H54 (cell line): ENCODE measurements around the gene GADD45A.

Experiments used
- DNase-seq: peaks from one replicate; pipeline ENCODE4 v3.0.0; 2011; ENCODE audit warnings: low spot score, mixed read lengths; ENCODE audit not compliant: insufficient read length
- FAIRE-seq: peaks from 3 replicates; lab custom pipeline; 2011; peaks lifted over from hg19 to GRCh38; lab: Jason Lieb, UNC
- POLR2A ChIP-seq: IDR thresholded peaks from 2 replicates; pipeline ENCODE4 v1.6.1; 2011; ENCODE audit warnings: low read depth, mild to moderate bottlenecking, low read length

Gene GADD45A

GRCh38 chr1:67676946-67677345 lies 8.1 kb upstream of the GADD45A start:
- TF ChIP-seq POLR2A = no peak
- FAIRE-seq = no peak

GRCh38 chr1:67677408-67677807 lies 7.6 kb upstream of the GADD45A start:
- no peak for TF ChIP-seq POLR2A

More at GRCh38 chr1:67676946-67677345, 8.1 kb upstream of the GADD45A start:
- no peak for DNase-seq

DNA sequence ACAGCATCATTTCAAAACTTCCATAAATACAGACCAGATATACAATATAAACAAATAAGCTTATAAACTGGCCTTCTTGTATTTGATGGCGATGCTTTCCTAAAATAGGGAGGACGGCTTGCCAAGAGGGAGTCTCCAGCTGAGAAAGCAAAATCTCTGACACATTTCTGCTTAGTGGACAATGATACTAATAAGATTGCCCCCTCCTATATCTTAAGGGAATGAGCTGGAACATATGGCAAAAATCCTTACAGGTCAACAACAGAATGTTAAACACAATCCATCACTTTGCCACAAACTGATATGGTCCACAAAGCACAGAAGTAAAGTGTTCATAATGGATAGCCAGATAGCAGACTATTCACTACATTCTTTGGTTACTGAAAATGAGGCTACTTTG lies 7.1 kb upstream of the GADD45A start:
- no peak for DNase-seq
- TF ChIP-seq POLR2A = no peak
- FAIRE-seq = peak; percentile 57

More at GRCh38 chr1:67677408-67677807, 7.6 kb upstream of the GADD45A start:
- DNase-seq (no peak), FAIRE-seq (no peak)

DNA sequence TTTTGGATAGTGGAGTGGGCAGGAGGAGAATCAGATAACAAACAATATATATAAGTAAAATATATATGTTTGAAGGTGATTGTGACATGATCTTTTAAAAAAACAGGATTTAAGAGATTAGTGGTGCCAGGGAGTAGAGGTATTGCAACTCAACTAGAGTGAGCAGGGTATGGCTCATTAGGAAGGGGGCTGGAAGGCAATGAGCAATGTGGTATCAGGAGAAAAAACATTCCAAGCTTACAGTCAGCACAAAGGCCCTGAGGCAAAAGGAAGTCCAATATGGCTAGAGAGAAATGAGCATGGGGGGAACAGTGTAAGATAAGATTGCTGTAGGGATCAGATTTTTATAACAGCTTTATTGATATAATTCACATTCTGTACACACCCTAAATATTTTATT lies 5.3 kb upstream of the GADD45A start:
- DNase-seq = no peak
- TF ChIP-seq POLR2A = no peak
- FAIRE-seq = peak; percentile 96

DNA sequence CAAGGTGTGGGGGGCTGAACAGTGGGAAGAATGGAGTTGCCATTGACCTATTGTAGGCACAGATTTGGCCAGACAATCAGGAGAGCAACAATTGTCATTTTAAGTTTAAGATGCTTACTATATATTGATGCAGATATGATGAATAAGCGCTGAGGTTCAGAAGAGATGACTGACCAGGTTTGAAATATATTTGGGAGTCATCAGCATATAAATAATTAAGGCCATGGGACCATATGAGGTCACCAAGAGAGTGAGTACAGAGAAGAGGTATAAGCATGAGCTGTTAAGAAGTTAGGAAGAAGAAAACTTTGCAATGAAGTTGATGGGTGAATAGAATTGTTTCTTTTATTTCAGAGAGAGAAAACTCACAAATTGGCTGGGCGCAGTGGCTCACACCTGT lies 4.5 kb upstream of the GADD45A start:
- FAIRE-seq (peak; percentile 23), DNase-seq (no peak)
- no peak for TF ChIP-seq POLR2A

DNA sequence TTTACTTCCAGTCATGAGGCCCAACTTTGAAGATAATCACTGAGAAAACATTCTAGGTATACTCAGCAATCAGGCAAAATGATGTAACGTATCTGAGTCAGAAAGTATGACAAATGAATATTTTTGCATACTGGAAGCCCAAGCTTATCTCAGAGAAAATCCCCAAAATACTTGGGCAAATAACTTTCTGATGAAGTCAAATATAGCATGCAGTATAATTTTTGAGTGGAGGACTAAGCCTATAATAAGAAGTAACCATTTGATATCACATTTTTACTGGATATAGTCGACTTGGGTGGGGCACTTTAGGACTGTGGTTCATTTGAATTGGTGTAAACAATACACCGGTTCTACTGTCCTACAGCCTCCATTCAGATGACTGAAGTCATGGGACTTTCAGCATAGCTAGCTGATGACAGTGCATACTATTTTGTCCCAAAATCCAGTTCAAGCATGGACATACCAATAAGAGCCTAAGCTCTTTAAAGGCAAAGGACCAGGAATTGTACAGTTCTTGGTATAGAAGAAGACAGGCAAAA lies 2.3 kb upstream of the GADD45A start:
- DNase-seq (peak; percentile 29), FAIRE-seq (no peak)
- no peak for TF ChIP-seq POLR2A

DNA sequence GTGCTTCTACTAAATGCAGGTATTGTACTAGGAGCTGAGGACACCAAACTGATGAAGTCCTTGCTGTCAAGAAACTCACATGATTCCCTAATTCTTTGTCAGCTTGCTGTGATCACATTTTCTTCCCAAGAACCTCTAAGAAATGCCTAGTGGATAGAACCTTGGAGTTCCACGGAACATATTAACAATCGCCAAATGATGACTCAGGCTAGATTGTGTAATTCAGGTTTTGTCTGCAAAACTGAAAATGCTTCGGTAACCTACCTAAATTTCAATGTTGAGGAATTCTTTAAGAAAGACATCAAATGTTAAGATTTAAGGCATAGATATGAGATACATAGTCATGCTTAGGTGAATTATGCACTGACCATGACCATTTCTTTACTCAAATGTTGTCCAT lies 1.7 kb upstream of the GADD45A start:
- DNase-seq (no peak), FAIRE-seq (peak; percentile 89)
- TF ChIP-seq POLR2A = no peak

GRCh38 chr1:67683766-67684525 lies 1.1 kb upstream of the GADD45A start:
- 0 out of 2 replicates have a peak, but pooled peaks have one; percentile 10 for TF ChIP-seq POLR2A
- FAIRE-seq = peak; percentile 87
- DNase-seq = no peak

GRCh38 chr1:67684526-67685066 lies 405 bp upstream of the GADD45A start:
- DNase-seq = no peak
- no peak for FAIRE-seq
- no peak for TF ChIP-seq POLR2A

- FAIRE-seq (no peak), DNase-seq (no peak)
- no peak for TF ChIP-seq POLR2A
These were observed 711 bp downstream of the GADD45A start for GRCh38 chr1:67685558-67686266.

GRCh38 chr1:67686267-67687197 lies 1.5 kb downstream of the GADD45A start:
- TF ChIP-seq POLR2A = peak; percentile 36
- FAIRE-seq (peak; percentile 99), DNase-seq (peak; percentile 53)

- TF ChIP-seq POLR2A = no peak
- no peak for FAIRE-seq
- no peak for DNase-seq
These were observed 2.2 kb downstream of the GADD45A start for GRCh38 chr1:67687198-67687545.

GRCh38 chr1:67687649-67688048 lies 2.6 kb downstream of the GADD45A start:
- DNase-seq (no peak), FAIRE-seq (peak; percentile 85)
- TF ChIP-seq POLR2A = no peak
